NCI-H2171 (cell line): Measurements from ENCODE around the gene PGM2L1.
"Not testable (repeated sequence)": the region's sequence is repeated elsewhere in the genome, so short reads cannot be mapped to it uniquely, and the experiment has no call there.

Experiments used
- DNase-seq: peaks from one replicate; lab custom pipeline; 2025; lab: John Stamatoyannopoulos, UW

Gene PGM2L1

GRCh38 chr11:74333193-74333592 lies 65.0 kb downstream of the PGM2L1 start:
- DNase-seq, result no peak

GRCh38 chr11:74332291-74332690 lies 65.9 kb downstream of the PGM2L1 start:
- no peak for DNase-seq

DNA sequence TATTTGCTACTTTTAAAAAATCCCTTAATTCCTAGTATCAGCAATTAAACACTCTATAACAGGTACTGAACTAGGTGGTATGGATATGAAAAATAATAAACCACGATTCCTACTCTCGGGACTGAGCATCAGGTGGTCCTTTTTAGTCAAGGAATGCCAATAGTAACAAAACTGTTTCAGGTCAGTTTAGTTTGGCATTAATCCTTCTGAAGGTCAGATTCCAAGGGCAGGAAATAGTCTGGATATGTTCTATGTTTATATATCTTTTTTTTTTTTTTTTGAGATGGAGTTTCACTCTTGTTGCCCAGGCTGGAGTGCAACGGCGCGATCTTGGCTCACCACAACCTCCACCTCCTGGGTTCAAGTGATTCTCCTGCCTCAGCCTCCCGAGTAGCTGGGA lies 67.2 kb downstream of the PGM2L1 start:
- not testable (repeated sequence) for DNase-seq

- no peak for DNase-seq
Observed at GRCh38 chr11:74330075-74330858, 68.0 kb downstream of the PGM2L1 start.

DNA sequence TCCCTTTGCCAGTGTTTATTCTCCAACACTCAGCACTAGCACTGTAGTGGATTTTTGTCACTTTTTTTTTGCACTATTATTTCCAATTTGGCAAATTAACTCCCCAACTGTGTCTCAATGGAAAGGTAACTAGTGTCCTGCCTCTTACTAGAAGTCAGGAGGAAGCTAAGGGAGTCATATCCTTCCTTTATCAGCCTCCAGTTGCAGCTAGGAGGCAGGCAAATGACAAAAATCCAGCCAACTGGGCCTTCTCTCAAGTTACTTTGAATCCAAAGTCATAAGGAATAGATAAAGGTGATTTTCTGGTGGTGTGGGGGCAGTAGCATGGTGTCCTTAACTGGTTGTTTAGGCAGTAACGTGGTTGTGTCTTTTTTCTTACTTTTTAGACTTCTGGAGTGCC lies 71.2 kb downstream of the PGM2L1 start:
- DNase-seq, result no peak

- DNase-seq, result no peak
Observed at GRCh38 chr11:74326665-74327064, 71.6 kb downstream of the PGM2L1 start.

- peak; percentile 66 for DNase-seq
Observed at GRCh38 chr11:74325649-74326645, 72.3 kb downstream of the PGM2L1 start.

- no peak for DNase-seq
Observed at GRCh38 chr11:74322667-74323066, 75.6 kb downstream of the PGM2L1 start.

- no peak for DNase-seq
Observed at GRCh38 chr11:74321487-74322188, 76.6 kb downstream of the PGM2L1 start.

GRCh38 chr11:74320538-74320937 lies 77.7 kb downstream of the PGM2L1 start:
- no peak for DNase-seq

- no peak for DNase-seq
Observed at GRCh38 chr11:74319139-74319816, 79.0 kb downstream of the PGM2L1 start.

GRCh38 chr11:74318241-74318932 lies 79.8 kb downstream of the PGM2L1 start:
- no peak for DNase-seq

- no peak for DNase-seq
Observed at GRCh38 chr11:74316772-74317505, 81.3 kb downstream of the PGM2L1 start.

- no peak for DNase-seq
Observed at GRCh38 chr11:74312326-74312725, 85.9 kb downstream of the PGM2L1 start.

DNA sequence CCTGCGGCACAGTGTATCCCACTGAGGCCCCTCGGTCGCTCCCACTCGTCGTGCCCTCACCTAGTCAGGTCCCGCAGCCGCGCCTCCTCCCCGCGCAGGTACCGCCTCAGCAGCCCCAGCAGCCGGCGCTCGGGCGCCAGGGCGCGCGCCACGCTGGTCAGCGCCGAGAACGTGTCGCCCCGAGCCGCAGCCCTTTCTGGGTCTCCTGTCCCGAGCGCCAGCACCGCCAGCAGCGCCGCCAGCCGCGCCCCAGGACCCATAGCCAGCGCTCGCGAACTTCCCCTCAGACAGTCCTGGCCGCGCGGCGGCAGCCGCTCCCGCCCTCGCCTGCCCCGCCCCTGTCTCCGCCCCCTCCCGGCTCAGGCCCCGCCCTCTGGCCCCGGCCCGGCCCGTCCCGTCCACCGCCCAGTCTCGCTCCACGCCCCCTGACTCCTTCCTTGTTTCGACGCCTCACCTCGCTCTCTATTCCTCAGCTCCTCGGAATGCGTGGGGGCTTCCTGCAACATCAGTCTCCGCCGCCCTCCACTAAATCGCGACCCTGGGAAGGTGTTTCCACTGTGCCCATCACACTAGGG lies 86.8 kb downstream of the PGM2L1 start, which contains the start of gene P4HA3:
TSS of gene P4HA3 (minus strand) at position 289 of the 575 bp plus-strand sequence. CDS start at position 260, 29 bp downstream.
- no peak for DNase-seq

GRCh38 chr11:74310857-74311256 lies 87.4 kb downstream of the PGM2L1 start:
- no peak for DNase-seq

DNA sequence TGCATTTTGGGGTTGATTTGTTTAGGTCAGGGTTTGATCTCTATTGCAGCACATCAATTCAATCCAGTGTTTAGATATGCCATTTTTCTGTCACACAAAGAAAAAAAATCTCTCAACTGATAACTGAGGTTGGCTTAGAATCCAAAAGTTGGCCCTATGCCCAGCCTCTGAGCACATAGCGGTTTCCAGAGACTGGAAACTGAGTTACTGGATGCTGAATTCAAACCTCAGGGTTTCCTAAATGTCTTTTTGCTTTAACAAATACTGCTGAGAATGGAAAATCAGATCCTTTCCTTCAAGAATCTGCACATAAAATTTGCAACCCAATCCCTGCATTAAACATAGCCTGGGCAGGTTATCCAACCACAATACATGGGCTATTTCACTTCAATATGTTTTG lies 90.8 kb downstream of the PGM2L1 start:
- DNase-seq, result no peak

- DNase-seq, result no peak
Observed at GRCh38 chr11:74306435-74307175, 91.6 kb downstream of the PGM2L1 start.

DNA sequence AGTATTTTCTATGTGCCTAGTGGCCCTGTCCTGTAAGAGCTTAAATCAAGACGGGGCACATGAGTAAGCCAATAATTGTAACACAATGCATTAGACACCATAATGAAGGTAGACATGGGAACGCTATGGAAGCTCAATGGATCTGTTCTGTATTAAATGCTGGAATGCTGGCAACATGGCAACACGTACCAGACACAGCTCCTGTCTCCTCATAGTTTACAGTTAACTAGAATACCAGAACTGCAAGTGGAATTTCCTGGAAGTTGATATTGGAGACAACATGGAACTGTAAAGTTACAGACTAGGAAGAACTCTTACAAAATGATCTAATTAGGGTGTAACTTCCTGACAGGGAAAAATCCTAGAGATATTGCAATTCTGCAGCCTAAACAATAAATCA lies 99.2 kb downstream of the PGM2L1 start:
- DNase-seq, result no peak
